Measurements from ENCODE around the gene TMEM17. TPM values are rescaled to one million over a fixed set of nuclear protein-coding genes. Genes with fewer than 3 reads are reported as not detected.

TMEM17 gene
- total RNA-seq, 2 experiments from 2014 or later: not detected

DNA sequence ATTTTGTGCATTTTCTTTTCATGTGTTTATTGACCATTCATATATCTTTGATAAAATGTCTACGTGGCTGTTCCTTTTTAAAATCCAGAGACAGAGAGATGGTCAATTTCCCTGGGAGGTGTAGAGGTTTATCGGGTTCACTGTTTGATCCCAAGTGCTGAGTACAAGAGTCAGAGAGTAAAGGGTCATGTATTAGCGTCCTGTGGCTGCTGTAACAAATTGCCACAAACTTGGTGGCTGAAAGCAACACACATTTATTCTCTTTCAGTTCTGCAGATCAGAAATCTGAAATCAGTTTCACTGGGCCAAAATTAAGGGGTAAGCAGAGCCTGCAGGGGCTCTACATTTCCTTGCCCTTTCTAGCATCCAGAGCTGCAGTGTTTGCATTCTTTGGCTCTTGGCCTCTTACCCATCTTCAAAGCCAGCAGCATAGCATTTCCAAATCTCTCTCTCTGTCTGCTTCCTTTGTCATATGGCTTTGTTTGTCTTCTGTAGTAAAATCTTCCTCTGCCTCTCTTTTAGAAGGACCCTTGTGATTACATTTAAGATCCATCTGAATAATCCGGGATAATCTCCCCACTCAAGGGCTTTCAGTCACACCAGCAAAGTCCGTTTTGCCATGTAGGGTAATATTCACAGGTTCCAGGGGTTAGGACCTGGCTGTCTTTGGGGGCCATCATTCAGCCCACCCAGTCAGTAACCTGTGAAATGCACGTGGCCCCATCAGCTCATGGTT is 49.9 kb downstream of the TMEM17 start:
- no peak for TF ChIP-seq EZH2phosphoT487 (IDR thresholded peaks at IDR 0.05; ENCODE audit: borderline replicate concordance, low read depth, low read length)
- TF ChIP-seq CTCF (conservative IDR thresholded peaks at IDR 0.05; ENCODE audit: low read length): no peak
- H3K36me3 ChIP-seq (ENCODE audit: insufficient read depth, low read length): no peaks in the 10 kb centered on the region
- H3K79me2 ChIP-seq (ENCODE audit: insufficient read depth, low read depth, low read length): no peaks in the 10 kb centered on the region
- no peak overlapping the region for H2AFZ ChIP-seq (ENCODE audit: low read length)
- H3K27ac ChIP-seq (ENCODE audit: low read depth, low read length, poor library complexity, severe bottlenecking): no peak overlapping the region
- intact Hi-C loops (cut with micrococcal nuclease; ENCODE audit: unreplicated experiment): no loop called here
- ChIA-PET CTCF (ENCODE audit: unreplicated experiment) (interaction anchor here (1.0 to 1.1 kb wide), 2 partner anchors 319 to 322 kb away, joined by 3 to 4 read pairs; no protein-coding TSS in a partner anchor), POLR2A (no interaction called here)
- no TSS peak for BruUV-seq (replicated peaks)
- H4K20me1 ChIP-seq (ENCODE audit: insufficient read depth, low read length): no peaks in the 10 kb centered on the region
- no peak overlapping the region for H3K4me2 ChIP-seq (ENCODE audit: low read length)
- H3K9me3 ChIP-seq (ENCODE audit: low read length): no peaks in the 10 kb centered on the region
- no peak overlapping the region for H3K4me3 ChIP-seq (ENCODE audit: low read depth, low read length, poor library complexity, severe bottlenecking)
- DNase-seq (ENCODE audit: low spot score): no peak
- H3K4me1 ChIP-seq (ENCODE audit: insufficient read depth, low read length, poor library complexity, severe bottlenecking): no peaks in the 10 kb centered on the region
- no peaks in the 10 kb centered on the region for H3K9me2 ChIP-seq (ENCODE audit: insufficient read depth, low read length)

GRCh38 chr2:62453955-62454354 is 52.0 kb downstream of the TMEM17 start:
- DNase-seq (ENCODE audit: low spot score): no peak
- no peak overlapping the region for H3K4me3 ChIP-seq (ENCODE audit: low read depth, low read length, poor library complexity, severe bottlenecking)
- no peaks in the 10 kb centered on the region for H3K4me1 ChIP-seq (ENCODE audit: insufficient read depth, low read length, poor library complexity, severe bottlenecking)
- BruUV-seq (replicated peaks): no TSS peak
- no peaks in the 10 kb centered on the region for H3K9me3 ChIP-seq (ENCODE audit: low read length)
- no peaks in the 10 kb centered on the region for H3K79me2 ChIP-seq (ENCODE audit: insufficient read depth, low read depth, low read length)
- H3K4me2 ChIP-seq (ENCODE audit: low read length): no peak overlapping the region
- ChIA-PET POLR2A (interaction anchor here (1.0 kb wide), 1 partner anchor 732 kb away, joined by 3 read pairs; no protein-coding TSS in a partner anchor), CTCF (ENCODE audit: unreplicated experiment) (no interaction called here)
- TF ChIP-seq CTCF (conservative IDR thresholded peaks at IDR 0.05; ENCODE audit: low read length): no peak
- no peak for TF ChIP-seq EZH2phosphoT487 (IDR thresholded peaks at IDR 0.05; ENCODE audit: borderline replicate concordance, low read depth, low read length)
- intact Hi-C loops (cut with micrococcal nuclease; ENCODE audit: unreplicated experiment): no loop called here
- H4K20me1 ChIP-seq (ENCODE audit: insufficient read depth, low read length): no peaks in the 10 kb centered on the region
- no peaks in the 10 kb centered on the region for H3K9me2 ChIP-seq (ENCODE audit: insufficient read depth, low read length)
- H2AFZ ChIP-seq (ENCODE audit: low read length): no peak overlapping the region
- no peaks in the 10 kb centered on the region for H3K36me3 ChIP-seq (ENCODE audit: insufficient read depth, low read length)
- no peak overlapping the region for H3K27ac ChIP-seq (ENCODE audit: low read depth, low read length, poor library complexity, severe bottlenecking)
